DMS153 treated with DMSO at 0.1 percent for 48 hours (cell line): Measurements from ENCODE around the gene ITGB5.
"Not testable (repeated sequence)": the region's sequence is repeated elsewhere in the genome, so short reads cannot be mapped to it uniquely, and the experiment has no call there.

Source experiments
- DNase-seq: peaks from one replicate; lab custom pipeline; 2025; ENCODE audit not compliant: unreplicated experiment; lab: John Stamatoyannopoulos, UW

The ITGB5 gene

GRCh38 chr3:124789103-124789502 is 98.1 kb downstream of the ITGB5 start:
- not testable (repeated sequence) for DNase-seq

DNA sequence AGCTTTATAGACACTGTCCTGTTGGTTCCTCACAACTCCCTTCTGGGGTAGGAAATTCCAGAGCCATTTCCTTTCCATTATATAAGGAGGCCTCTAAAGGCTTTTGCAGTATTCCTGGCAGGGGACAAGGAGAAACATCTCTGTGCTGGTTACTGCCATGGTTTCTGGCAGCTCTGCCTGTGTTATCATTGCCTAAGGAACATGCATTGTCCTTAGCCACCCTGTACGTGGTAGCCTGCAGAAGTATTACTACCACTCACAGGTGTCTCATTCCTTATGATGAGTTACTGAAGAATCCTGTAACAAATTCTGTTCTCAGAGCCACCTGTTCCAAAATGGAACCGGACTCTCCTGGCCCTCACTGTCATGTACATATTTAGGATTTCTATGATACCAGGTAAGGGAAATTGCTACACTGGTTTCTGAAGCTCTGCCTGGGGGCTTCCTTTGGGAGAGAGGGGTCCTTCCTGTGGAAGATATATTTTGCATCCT is 98.9 kb downstream of the ITGB5 start:
- DNase-seq, result no peak

DNA sequence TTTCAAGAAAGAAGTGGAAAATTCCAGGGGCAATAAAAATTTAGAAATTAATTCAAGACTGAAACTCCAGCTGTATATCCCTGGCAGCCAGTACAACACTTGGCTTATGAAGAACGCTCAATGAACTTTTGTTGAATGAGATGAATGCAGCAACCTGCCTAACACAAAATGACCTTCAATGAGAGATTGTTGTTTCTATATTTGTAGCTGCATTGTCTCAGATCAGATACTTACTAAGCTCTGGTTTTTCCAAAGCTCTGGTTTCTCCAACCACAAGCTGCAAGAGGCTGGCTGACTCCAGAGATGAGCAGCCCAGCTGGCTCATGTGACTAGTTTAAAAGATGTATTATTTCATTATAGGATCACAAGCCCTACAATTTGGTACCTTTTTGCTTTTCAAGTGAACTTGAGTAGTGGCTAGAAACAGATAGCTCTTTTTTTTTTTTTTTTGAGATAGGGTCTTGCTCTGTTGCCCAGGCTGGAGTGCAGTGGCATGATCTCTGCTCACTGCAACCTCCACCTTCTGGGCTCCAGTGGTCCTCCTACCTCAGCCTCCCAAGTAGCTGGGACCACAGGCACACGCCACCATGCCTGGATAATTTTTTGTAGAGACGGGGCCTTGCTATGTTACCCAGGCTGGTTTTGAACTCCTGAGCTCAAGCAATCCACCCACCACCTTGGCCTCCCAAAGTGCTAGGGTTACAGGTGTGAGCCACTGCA is 99.5 kb downstream of the ITGB5 start:
- DNase-seq, result no peak

DNA sequence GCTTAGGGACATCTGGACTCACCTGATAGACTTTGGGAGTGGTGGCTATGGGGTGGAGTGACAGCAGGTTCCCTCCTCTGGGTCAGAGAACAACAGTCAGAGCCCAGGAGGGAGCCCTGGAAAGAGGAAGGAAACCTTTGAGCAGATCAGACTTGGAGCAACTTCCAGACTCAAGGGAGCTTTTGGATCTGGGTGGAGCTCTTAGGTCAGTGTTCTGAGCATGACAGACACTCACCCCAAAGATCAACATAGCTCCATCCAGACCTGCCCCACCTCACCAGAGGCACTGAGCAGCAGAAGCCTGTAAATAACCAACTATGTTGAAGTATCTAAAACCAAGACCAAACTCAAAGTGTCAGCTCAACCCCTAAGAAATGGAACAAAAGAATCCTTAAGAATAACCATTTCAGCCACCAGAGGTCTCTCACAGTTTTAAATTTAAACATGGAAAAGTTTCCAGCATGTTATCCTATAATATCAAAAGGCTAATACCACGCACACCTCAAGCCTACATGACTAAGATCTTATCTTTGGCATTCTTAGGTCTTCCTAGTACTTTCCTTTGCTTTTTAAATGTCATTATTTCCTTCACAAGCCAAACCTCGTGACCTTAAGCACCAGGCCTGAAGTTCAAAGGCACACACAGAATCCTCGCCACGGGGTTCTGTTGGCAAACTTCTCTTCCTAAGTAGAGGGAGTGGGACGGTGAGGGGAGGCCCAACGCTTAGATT is 100.5 kb downstream of the ITGB5 start:
- DNase-seq, result no peak

DNA sequence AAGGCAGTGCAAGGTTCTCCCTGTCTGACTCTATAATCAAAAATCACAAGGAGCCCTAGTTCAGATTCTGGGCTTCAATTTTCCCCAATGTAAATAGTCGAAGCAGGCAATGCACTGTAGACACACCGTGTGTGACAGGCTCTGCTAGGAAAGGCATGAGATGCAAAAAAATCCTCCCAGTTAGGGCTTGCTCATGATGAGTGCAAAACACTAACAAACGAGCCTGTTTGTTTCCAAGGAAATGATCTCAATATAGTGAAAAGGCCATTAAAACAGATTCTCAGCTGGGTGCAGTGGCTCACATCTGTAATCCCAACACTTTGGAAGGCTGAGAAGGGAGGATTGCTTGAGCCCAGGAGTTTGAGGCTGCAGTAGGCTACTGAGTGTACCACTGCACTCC is 101.2 kb downstream of the ITGB5 start:
- no peak for DNase-seq

DNA sequence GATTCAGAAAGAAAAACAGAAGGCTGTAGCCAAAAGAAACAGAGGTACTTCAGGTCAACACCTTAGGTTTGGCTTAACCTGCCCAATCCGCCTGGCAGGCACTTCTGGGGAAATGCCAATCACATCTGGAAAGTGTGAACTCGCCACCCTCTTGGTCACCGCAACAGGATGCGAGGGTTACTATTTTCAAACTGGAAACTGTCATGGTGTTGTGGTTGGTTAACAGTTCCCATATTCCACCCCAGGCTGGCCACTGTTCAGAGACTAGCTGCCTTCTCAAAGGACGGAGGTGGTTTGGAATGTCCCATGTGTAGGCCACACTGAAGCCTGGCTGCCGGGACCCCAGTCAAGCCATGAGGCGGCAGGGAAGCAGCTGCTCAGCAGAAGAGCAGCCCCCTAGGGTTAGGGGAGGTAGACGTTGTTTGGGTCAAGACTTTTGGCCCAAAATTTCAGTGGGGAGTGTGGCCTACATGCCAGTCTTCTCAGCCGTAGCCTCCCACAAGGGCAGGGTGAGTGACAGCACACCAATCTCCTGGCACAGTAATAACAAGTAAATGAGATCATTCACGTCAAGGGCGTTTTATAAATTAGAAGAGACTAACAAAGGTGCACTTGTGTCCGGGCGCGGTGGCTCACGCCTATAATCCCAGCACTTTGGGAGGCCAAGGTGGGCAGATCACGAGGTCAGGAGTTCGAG is 102.3 kb downstream of the ITGB5 start:
- DNase-seq, result no peak

- no peak for DNase-seq
Observed at GRCh38 chr3:124783696-124784095, 103.5 kb downstream of the ITGB5 start.

- not testable (repeated sequence) for DNase-seq
Observed at GRCh38 chr3:124782377-124782712, 104.8 kb downstream of the ITGB5 start.

GRCh38 chr3:124781476-124782376 is 105.4 kb downstream of the ITGB5 start:
- DNase-seq, result no peak

- peak; percentile 57 for DNase-seq
Observed at GRCh38 chr3:124780761-124781475, 106.2 kb downstream of the ITGB5 start.

DNA sequence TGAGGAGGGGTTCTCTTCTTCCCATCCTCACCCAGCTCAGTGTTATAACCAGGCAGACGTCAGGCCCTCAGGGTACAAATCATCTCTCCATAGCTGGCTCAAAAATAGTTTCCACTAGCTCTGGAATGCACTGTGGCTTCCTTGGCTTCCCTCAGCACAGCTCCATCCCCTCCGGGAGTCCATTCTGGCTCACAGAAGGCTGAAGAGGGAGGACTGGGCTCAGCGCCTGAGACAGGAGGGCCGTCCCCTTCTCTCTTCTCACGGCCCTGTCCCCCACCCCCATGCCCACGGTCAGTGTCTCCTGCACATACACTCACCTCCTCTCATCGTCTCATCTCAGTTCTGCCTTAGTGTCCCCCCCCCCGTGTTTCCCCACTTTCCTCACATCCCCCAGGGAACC is 106.8 kb downstream of the ITGB5 start:
- DNase-seq, result no peak

DNA sequence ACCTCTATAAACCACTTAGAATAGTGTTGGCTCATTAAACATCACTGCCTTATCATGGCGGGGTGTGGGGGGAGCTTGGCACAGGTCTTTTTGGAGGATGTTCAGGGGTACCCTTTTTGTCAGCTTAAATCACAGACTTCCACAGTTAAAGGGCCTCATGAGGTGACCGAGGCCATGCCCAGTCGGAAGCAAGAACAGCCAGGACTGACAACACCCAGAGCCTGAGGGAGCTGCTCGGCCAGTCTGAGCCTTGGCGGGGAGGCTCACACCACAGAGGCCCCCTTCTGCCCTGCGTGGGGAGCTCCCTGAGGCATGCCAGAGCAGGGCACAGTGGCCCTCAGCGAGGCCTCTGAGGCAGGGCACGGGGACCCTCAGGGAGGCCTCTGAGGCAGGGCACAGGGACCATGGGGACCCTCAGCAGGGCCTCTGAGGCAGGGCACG is 107.4 kb downstream of the ITGB5 start:
- DNase-seq, result no peak

DNA sequence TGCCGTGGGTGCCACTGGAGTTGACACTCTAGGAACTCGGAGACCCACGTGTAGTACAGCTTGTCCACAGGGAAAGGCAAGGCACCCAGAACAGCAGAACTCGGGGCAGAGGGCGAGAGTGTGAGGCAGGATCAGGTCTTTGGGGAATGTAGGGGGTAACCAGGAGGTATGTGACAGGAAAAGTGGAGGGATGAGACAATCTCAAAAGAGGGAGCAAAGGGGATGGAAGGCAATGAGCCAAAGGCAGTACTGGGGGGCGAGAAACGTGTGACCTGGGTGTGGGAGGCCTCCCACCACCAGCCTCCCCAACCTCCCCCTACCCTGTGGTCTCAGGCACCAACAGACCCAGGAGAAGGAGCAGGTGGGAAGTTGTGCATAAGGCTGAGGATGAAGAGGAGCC is 108.0 kb downstream of the ITGB5 start:
- no peak for DNase-seq

DNA sequence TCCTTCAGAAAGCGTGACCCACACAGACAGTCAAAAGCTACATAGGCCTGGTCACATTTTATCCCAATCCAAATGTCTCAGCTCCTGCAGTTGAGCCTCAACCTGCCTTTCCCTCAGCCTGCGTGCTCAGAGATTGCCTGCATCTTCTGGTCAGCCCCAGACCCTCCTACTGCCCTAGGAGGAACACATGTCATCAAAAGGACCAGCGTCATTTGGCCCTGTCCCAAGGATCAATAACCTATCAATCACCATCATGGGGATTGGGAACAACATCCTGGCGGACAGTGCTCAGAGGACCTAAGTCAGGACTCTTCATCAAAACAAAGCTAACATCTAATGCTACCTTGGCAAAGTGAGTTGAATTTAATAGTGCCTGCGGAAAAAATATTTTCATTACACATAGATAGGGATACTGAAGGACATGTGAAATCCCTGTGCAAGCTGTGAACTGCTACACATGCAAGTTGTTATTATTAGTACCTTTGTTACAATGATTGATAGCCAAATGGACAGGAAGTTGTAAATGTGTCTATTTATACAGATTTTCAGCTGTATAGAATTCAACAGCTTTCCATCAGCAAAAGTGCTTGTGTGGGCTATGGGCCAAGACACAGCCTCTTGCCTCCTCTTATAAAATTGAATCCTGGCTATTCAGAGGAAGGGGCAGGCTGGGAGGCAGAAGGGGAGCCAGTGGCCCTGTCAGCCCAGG is 109.2 kb downstream of the ITGB5 start:
- peak; percentile 71 for DNase-seq

- no peak for DNase-seq
Observed at GRCh38 chr3:124776856-124777255, 110.3 kb downstream of the ITGB5 start.

DNA sequence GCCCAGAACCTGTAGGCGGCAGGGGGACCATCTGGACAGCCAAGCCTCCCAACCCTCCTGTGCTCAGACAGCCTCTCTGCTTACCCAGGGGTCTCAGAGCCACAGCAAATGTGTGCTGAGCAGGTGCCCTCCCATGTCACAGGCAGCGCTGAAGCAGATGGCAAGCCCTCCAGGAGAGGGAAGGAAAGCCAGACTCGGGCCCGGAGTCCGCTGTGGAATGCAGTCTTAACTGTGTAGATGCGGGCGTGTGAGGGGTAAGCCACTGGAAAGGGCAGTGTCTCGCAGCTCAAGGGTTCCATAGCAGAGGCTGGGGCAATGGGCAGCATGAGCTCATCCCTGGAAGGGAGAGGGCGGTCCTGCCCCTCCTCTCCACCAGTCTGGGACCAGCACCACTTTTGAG is 111.3 kb downstream of the ITGB5 start:
- DNase-seq, result no peak

DNA sequence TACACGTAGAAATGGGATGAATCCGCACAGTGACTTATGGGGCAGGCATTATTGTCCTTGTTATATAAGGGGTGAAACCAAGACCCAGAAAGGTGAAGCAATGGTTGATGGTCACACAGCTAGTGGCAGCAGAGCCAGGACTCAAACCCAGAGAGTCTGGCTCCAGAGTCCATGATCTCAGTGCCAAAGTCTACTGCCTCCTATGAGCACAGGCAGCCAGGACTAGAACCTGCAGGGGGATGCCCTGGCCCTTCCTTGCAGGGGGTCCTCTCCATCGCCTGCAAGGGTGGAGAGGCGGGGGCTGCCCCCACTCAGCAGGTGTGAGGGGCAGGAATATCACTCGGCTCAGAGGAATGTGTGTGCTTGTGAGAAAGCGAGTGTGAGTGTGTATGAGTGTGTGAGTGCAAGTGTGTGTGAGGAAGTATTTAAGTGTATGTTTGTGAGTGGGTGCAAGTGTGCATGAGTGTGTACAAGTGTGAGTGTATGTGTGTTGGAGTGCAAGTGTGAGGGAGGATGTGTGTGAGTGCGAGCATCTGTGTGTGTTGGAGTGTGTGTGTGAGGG is 112.2 kb downstream of the ITGB5 start:
- no peak for DNase-seq

DNA sequence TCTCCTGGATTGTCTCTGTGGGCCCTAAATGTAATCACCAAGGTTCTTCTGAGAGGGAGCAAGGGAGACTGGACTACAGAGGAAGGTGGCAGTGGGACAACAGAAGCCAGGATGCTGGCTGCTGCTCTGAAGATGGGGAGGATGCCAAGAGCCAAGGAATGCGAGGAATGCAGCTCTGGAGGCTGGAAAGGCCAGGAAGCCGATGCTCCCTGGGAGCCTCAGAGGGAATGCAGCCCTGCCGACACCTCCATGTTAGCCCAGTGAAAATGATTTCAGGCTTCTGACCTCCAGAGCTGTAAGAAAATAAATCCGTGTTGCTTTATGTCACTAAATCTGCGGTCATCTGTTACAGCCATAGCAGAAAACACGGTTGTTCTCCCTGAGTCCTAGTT is 112.8 kb downstream of the ITGB5 start:
- DNase-seq, result no peak
